Ishikawa (cell line): ENCODE data around the gene PANX2.

Experiments
- CEBPB ChIP-seq: IDR thresholded peaks from 2 replicates; pipeline ENCODE4 v1.6.1; 2012
- CREB1 ChIP-seq: IDR thresholded peaks from 2 replicates; pipeline ENCODE4 v1.6.1; 2012; ENCODE audit warnings: low read depth
- EGR1 ChIP-seq: IDR thresholded peaks from 2 replicates; pipeline ENCODE4 v1.6.1; 2012
- EP300 ChIP-seq: IDR thresholded peaks from 2 replicates; pipeline ENCODE4 v1.6.1; 2012; ENCODE audit warnings: borderline replicate concordance
- FOXM1 ChIP-seq: IDR thresholded peaks from 2 replicates; pipeline ENCODE4 v1.6.1; 2012; ENCODE audit warnings: low read depth, borderline replicate concordance
- MAX ChIP-seq: IDR thresholded peaks from 2 replicates; pipeline ENCODE4 v1.6.1; 2012
- NFIC ChIP-seq: IDR thresholded peaks from 2 replicates; pipeline ENCODE4 v1.6.1; 2012
- RAD21 ChIP-seq: IDR thresholded peaks from 2 replicates; pipeline ENCODE4 v1.6.1; 2012; ENCODE audit warnings: low read depth
- REST ChIP-seq: IDR thresholded peaks from 2 replicates; pipeline ENCODE4 v1.6.1; 2012; ENCODE audit warnings: low read depth, mild to moderate bottlenecking
- TAF1 ChIP-seq: IDR thresholded peaks from 2 replicates; pipeline ENCODE4 v1.6.1; 2012; ENCODE audit warnings: low read depth, mild to moderate bottlenecking
- TCF12 ChIP-seq: IDR thresholded peaks from 2 replicates; pipeline ENCODE4 v1.6.1; 2012; ENCODE audit warnings: low read depth
- TEAD4 ChIP-seq: IDR thresholded peaks from 2 replicates; pipeline ENCODE4 v1.6.1; 2012
- USF1 ChIP-seq: IDR thresholded peaks from 2 replicates; pipeline ENCODE4 v1.6.1; 2012
- YY1 ChIP-seq: IDR thresholded peaks from 2 replicates; pipeline ENCODE4 v1.6.1; 2012; ENCODE audit warnings: low read depth
- ZBTB7A ChIP-seq: IDR thresholded peaks from 2 replicates; pipeline ENCODE4 v1.6.1; 2012; ENCODE audit warnings: low read depth

PANX2 gene

GRCh38 chr22:50227579-50228215 is 57.2 kb downstream of the PANX2 start:
- TF ChIP-seq ZBTB7A, result no peak
- TF ChIP-seq NFIC, result no peak
- no peak for TF ChIP-seq EP300
- TF ChIP-seq FOXM1, result no peak
- no peak for TF ChIP-seq RAD21
- no peak for TF ChIP-seq USF1
- no peak for TF ChIP-seq CREB1
- no peak for TF ChIP-seq YY1
- no peak for TF ChIP-seq CEBPB
- no peak for TF ChIP-seq TAF1
- TF ChIP-seq MAX, result no peak
- TF ChIP-seq EGR1, result no peak
- no peak for TF ChIP-seq TEAD4
- TF ChIP-seq REST, result no peak
- TF ChIP-seq TCF12, result no peak

GRCh38 chr22:50228366-50228765 is 57.8 kb downstream of the PANX2 start:
- TF ChIP-seq CEBPB, result no peak
- TF ChIP-seq ZBTB7A, result no peak

GRCh38 chr22:50229370-50229769 is 58.8 kb downstream of the PANX2 start:
- no peak for TF ChIP-seq USF1
- no peak for TF ChIP-seq TEAD4
- TF ChIP-seq EP300, result no peak
- TF ChIP-seq NFIC, result no peak
- TF ChIP-seq RAD21, result no peak
- no peak for TF ChIP-seq ZBTB7A
- no peak for TF ChIP-seq TCF12
- TF ChIP-seq FOXM1, result no peak
- no peak for TF ChIP-seq CREB1
